Naive thymus-derived CD4-positive, alpha-beta T cell (primary cell): Measurements from ENCODE around the gene CAMSAP1. TPM values are rescaled to one million over a fixed set of nuclear protein-coding genes. Genes with fewer than 3 reads are reported as not detected.
A peak's percentile ranks its signal among the peaks of the same experiment; 100 is the strongest.

Experiments used
- ATAC-seq: fragments of 150-1000 bp; cut with Tn5 transposase; 2 replicates; pipeline ENCODE4 v1.10.0; 2021; ENCODE audit warnings: mild to moderate bottlenecking, moderate library complexity
- CTCF ChIA-PET: fragments of 350-600 bp; sonication (Branson Sonifier 250); formaldehyde crosslinking; loops from one replicate; lab custom pipeline; 2021; ENCODE audit warnings: antibody characterized with exemption; lab: Charles Lee
- POLR2A ChIA-PET: fragments of 350-600 bp; sonication (Branson Sonifier 250); formaldehyde crosslinking; loops from one replicate; lab custom pipeline; 2021; ENCODE audit warnings: antibody characterized with exemption, inconsistent platforms; lab: Charles Lee
- DNase-seq, 9 donors: peaks; one replicate each; pipeline versions ENCODE4 v3.0.0 to v3.0.0-alpha.2; 2020 to 2022; ENCODE audit warnings: mixed read lengths in 1 of 9
- H3K27ac ChIP-seq: one replicate; pipeline ENCODE4 v1.7.0; 2013; ENCODE audit warnings: mild to moderate bottlenecking, low read depth, low read length, moderate library complexity
- H3K27me3 ChIP-seq, 2 donors: one replicate each; pipeline ENCODE4 v1.7.0; 2013; ENCODE audit warnings: low read length in 2 of 2, mild to moderate bottlenecking in 2 of 2, moderate library complexity in 2 of 2; ENCODE audit not compliant: control insufficient read depth in 2 of 2, insufficient read depth in 2 of 2
- H3K36me3 ChIP-seq, 3 experiments: 1 replicate in 2 of 3; 2 replicates in 1 of 3; pipeline ENCODE4 v1.7.0; 2013; ENCODE audit warnings: low read length in 3 of 3, mild to moderate bottlenecking in 3 of 3, moderate library complexity in 1 of 3; ENCODE audit not compliant: insufficient read depth in 3 of 3, control insufficient read depth in 2 of 3
- H3K4me1 ChIP-seq, 2 donors: one replicate each; pipeline ENCODE4 v1.7.0; 2013; ENCODE audit warnings: low read length in 2 of 2, mild to moderate bottlenecking in 2 of 2, moderate library complexity in 1 of 2; ENCODE audit not compliant: control insufficient read depth in 2 of 2, insufficient read depth in 2 of 2
- H3K4me3 ChIP-seq: 2 replicates; pipeline ENCODE4 v1.7.0; 2013; ENCODE audit warnings: mild to moderate bottlenecking, low read length
- H3K9me3 ChIP-seq, 3 experiments: 1 replicate in 2 of 3; 2 replicates in 1 of 3; pipeline ENCODE4 v1.7.0; 2013; ENCODE audit warnings: low read length in 3 of 3; ENCODE audit not compliant: control insufficient read depth in 2 of 3
- H3K27ac Mint-ChIP-seq, 9 donors: one replicate each; pipeline ENCODE4 v1.8.0; 2020 to 2022; ENCODE audit warnings: mixed read lengths in 9 of 9, mild to moderate bottlenecking in 8 of 9, moderate library complexity in 5 of 9, inconsistent platforms in 2 of 9
- H3K27me3 Mint-ChIP-seq, 5 donors: one replicate each; pipeline ENCODE4 v1.8.0; 2021 to 2022; ENCODE audit warnings: mixed read lengths in 5 of 5, mild to moderate bottlenecking in 1 of 5
- H3K36me3 Mint-ChIP-seq, 5 donors: one replicate each; pipeline ENCODE4 v1.8.0; 2020 to 2022; ENCODE audit warnings: mixed read lengths in 5 of 5, mild to moderate bottlenecking in 3 of 5, inconsistent platforms in 1 of 5
- H3K4me1 Mint-ChIP-seq, 7 donors: one replicate each; pipeline ENCODE4 v1.8.0; 2020 to 2022; ENCODE audit warnings: mixed read lengths in 7 of 7, mild to moderate bottlenecking in 3 of 7, inconsistent platforms in 1 of 7
- H3K4me3 Mint-ChIP-seq, 10 donors: one replicate each; pipeline ENCODE4 v1.8.0; 2020 to 2022; ENCODE audit warnings: mild to moderate bottlenecking in 10 of 10, mixed read lengths in 10 of 10, moderate library complexity in 6 of 10, inconsistent platforms in 2 of 10
- H3K9me3 Mint-ChIP-seq, 11 donors: one replicate each; pipeline ENCODE4 v1.8.0; 2020 to 2022; ENCODE audit warnings: mixed read lengths in 11 of 11, mild to moderate bottlenecking in 4 of 11, inconsistent platforms in 1 of 11, moderate library complexity in 1 of 11
- intact Hi-C, 2 donors: fragments of 100-400 bp; cut with micrococcal nuclease; formaldehyde crosslinking; loops; one replicate each; pipeline ENCODE4 v1.15.1; 2023
- polyA plus RNA-seq, 2 donors: library from polyadenylated mRNA; unstranded; fragments of 300-500 nt; fragmentation: Illumina TruSeq; gene quantifications; one replicate each; pipeline ENCODE4 v1.2.3, GENCODE V29; 2021
- total RNA-seq, 6 experiments: library from RNA in 5 of 6; stranded (reverse) in 5 of 6; gene quantifications; 1 replicate in 5 of 6; 2 replicates in 1 of 6; pipeline ENCODE4 v1.2.3 and lab custom pipeline; 2021 to 2026

The CAMSAP1 gene
- total RNA-seq = 10 to 100 TPM; 16.4 to 34.3 (median 23.6) TPM
- polyA plus RNA-seq = 1 to 10 TPM in 1 of 2 donors, under 1 TPM in 1; 0.65 to 4.0 TPM
- total RNA-seq (lab: John Stamatoyannopoulos, UW) = 59.0 reads per million, percentile 74 among the genes with 10 or more reads in this experiment

GRCh38 chr9:135907431-135908092 lies at the start of gene CAMSAP1:
Gene CAMSAP1, minus strand, starts transcription at chr9:135907546. Its CDS starts 387 bp downstream, at chr9:135907159.
- H3K36me3 Mint-ChIP-seq = peaks cover 15 to 47% (median 24%) of the 10 kb centered on the region in 5 donors
- peak within 1 kb of the TSS; percentile 85 to 94 (median 90) for H3K4me3 Mint-ChIP-seq
- Histone ChIP-seq H3K4me1 (peaks cover 21% of the 10 kb centered on the region in 2 donors), H3K4me3 (peak within 1 kb of the TSS; percentile 69), H3K36me3 (peaks cover 0 to 16% (median 0%) of the 10 kb centered on the region in 3 experiments), H3K27me3 (no peaks in the 10 kb centered on the region), H3K9me3 (no peaks in the 10 kb centered on the region), H3K27ac (peak within 1 kb of the TSS; percentile 89)
- H3K4me1 Mint-ChIP-seq = peaks cover 33 to 74% (median 63%) of the 10 kb centered on the region in 7 donors
- intact Hi-C loops = loop anchor here (1.0 to 10.0 kb wide), 16 partner anchors 20 to 1883 kb away; partner anchors contain the start of genes DNLZ (in 2 of the 2), UBAC1 (in 2 of the 2), BRD3 (in 1 of the 2) and BRD3OS (in 1 of the 2)
- ChIA-PET CTCF (no interaction called here), POLR2A (interaction anchor here (0.6 to 1.1 kb wide), 4 partner anchors 19 to 455 kb away, joined by 3 to 4 read pairs (median 3); partner anchors contain the start of gene UBAC1)
- H3K27ac Mint-ChIP-seq = peak within 1 kb of the TSS; percentile 68 to 92 (median 83)
- peak; percentile 91 for ATAC-seq
- no peaks in the 10 kb centered on the region for H3K27me3 Mint-ChIP-seq
- peak; percentile 89 to 97 (median 93) for DNase-seq
- peaks cover 0 to 16% (median 5%) of the 10 kb centered on the region in 11 donors for H3K9me3 Mint-ChIP-seq

GRCh38 chr9:135956802-135957174 lies 49.4 kb upstream of the CAMSAP1 start:
- peaks cover 0 to 2% (median 0%) of the 10 kb centered on the region in 11 donors for H3K9me3 Mint-ChIP-seq
- ChIA-PET POLR2A (no interaction called here), CTCF (no interaction called here)
- peaks cover 5 to 21% (median 9%) of the 10 kb centered on the region in 5 donors for H3K36me3 Mint-ChIP-seq
- no peaks in the 10 kb centered on the region for H3K9me3 ChIP-seq
- H3K27me3 Mint-ChIP-seq = no peaks in the 10 kb centered on the region
- DNase-seq = no peak
- H3K27me3 ChIP-seq = no peaks in the 10 kb centered on the region
- H3K4me1 Mint-ChIP-seq = peaks cover 12 to 33% (median 20%) of the 10 kb centered on the region in 7 donors
- H3K27ac Mint-ChIP-seq = no peak overlapping the region
- H3K4me3 ChIP-seq = no peak overlapping the region
- peaks cover 13 to 14% of the 10 kb centered on the region in 2 donors for H3K4me1 ChIP-seq
- H3K4me3 Mint-ChIP-seq = no peak overlapping the region
- intact Hi-C loops = no loop called here
- peaks cover 0 to 32% (median 4%) of the 10 kb centered on the region in 3 experiments for H3K36me3 ChIP-seq
- no peak for ATAC-seq
- H3K27ac ChIP-seq = no peak overlapping the region

- ChIA-PET CTCF (no interaction called here), POLR2A (no interaction called here)
- Mint-ChIP-seq H3K36me3 (peaks cover 5 to 22% (median 9%) of the 10 kb centered on the region in 5 donors), H3K27me3 (no peaks in the 10 kb centered on the region), H3K4me3 (no peak overlapping the region), H3K9me3 (no peaks in the 10 kb centered on the region), H3K4me1 (peaks cover 10 to 27% (median 16%) of the 10 kb centered on the region in 7 donors), H3K27ac (no peak overlapping the region)
- H3K9me3 ChIP-seq = no peaks in the 10 kb centered on the region
- intact Hi-C loops = no loop called here
- DNase-seq (no peak), ATAC-seq (no peak)
- no peak overlapping the region for H3K4me3 ChIP-seq
- no peak overlapping the region for H3K27ac ChIP-seq
- H3K36me3 ChIP-seq = peaks cover 0 to 32% (median 4%) of the 10 kb centered on the region in 3 experiments
- no peaks in the 10 kb centered on the region for H3K27me3 ChIP-seq
- H3K4me1 ChIP-seq = peaks cover 10% of the 10 kb centered on the region in 2 donors
Measured at GRCh38 chr9:135955934-135956801, 48.8 kb upstream of the CAMSAP1 start.

- no peak overlapping the region for H3K27ac Mint-ChIP-seq
- Histone ChIP-seq H3K4me1 (no peaks in the 10 kb centered on the region), H3K4me3 (no peak overlapping the region), H3K9me3 (no peaks in the 10 kb centered on the region), H3K27ac (no peak overlapping the region), H3K27me3 (no peaks in the 10 kb centered on the region), H3K36me3 (peaks cover 0 to 46% (median 4%) of the 10 kb centered on the region in 3 experiments)
- no peaks in the 10 kb centered on the region for H3K27me3 Mint-ChIP-seq
- peaks cover 0 to 12% (median 6%) of the 10 kb centered on the region in 7 donors for H3K4me1 Mint-ChIP-seq
- intact Hi-C loops = no loop called here
- no peak overlapping the region for H3K4me3 Mint-ChIP-seq
- ChIA-PET POLR2A (no interaction called here), CTCF (no interaction called here)
- ATAC-seq (no peak), DNase-seq (no peak)
- no peaks in the 10 kb centered on the region for H3K9me3 Mint-ChIP-seq
- peaks cover 11 to 37% (median 19%) of the 10 kb centered on the region in 5 donors for H3K36me3 Mint-ChIP-seq
Measured at GRCh38 chr9:135952664-135953206, 45.4 kb upstream of the CAMSAP1 start.

GRCh38 chr9:135951889-135952663 lies 44.7 kb upstream of the CAMSAP1 start:
- H3K27ac Mint-ChIP-seq = no peak overlapping the region

More at GRCh38 chr9:135951889-135952663, 44.7 kb upstream of the CAMSAP1 start:
- Mint-ChIP-seq H3K36me3 (peaks cover 13 to 41% (median 19%) of the 10 kb centered on the region in 5 donors), H3K4me3 (no peak overlapping the region), H3K4me1 (peaks cover 0 to 13% (median 6%) of the 10 kb centered on the region in 7 donors), H3K27me3 (no peaks in the 10 kb centered on the region), H3K9me3 (no peaks in the 10 kb centered on the region)
- peaks cover 0 to 52% (median 4%) of the 10 kb centered on the region in 3 experiments for H3K36me3 ChIP-seq
- CTCF ChIA-PET = no interaction called here
- H3K4me3 ChIP-seq = no peak overlapping the region
- H3K4me1 ChIP-seq = no peaks in the 10 kb centered on the region
- no peaks in the 10 kb centered on the region for H3K9me3 ChIP-seq
- H3K27me3 ChIP-seq = no peaks in the 10 kb centered on the region
- intact Hi-C loops = no loop called here
- H3K27ac ChIP-seq = no peak overlapping the region
- ATAC-seq = no peak
- DNase-seq = no peak
- POLR2A ChIA-PET = no interaction called here
